ENCODE results near the gene IPCEF1. TPM values are rescaled to one million over a fixed set of nuclear protein-coding genes. Genes with fewer than 3 reads are reported as not detected.

IPCEF1 gene
- total and polyA plus RNA-seq, 7 donors, result 0.03 to 0.46 (median 0.24) TPM

DNA sequence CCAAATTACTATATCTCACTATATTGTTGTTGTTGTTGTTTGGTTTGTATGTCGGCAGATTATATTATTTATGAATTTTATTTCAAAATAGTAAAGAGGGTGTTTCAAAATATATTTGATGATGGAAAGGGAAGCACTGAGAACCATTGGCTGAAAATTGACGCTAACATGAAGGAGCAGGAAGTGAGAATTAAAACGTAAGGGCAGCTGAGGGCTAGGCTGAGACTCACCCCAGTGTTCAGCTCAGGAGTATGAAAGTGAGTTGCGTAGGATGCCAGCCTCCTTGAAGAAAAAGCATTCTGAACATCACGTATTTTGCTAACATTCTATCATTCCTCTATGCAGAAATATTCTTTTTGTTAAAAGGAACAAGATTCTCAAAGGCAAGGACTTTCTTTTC is 10.7 kb upstream of the IPCEF1 start:
- ATAC-seq, result no peak
- H3K9me3 ChIP-seq, result no peaks in the 10 kb centered on the region
- WGBS, 3 donors, result 86 to 88% (median 86%) methylated on average over 5 of the region's 5 CpGs
- H3K4me1 ChIP-seq, result no peaks in the 10 kb centered on the region
- no peak overlapping the region for H3K27ac ChIP-seq
- no peaks in the 10 kb centered on the region for H3K36me3 ChIP-seq (ENCODE audit: insufficient read depth in 1 of 2, low read depth in 1 of 2)
- no peak for DNase-seq
- TF ChIP-seq, protein P1, sequence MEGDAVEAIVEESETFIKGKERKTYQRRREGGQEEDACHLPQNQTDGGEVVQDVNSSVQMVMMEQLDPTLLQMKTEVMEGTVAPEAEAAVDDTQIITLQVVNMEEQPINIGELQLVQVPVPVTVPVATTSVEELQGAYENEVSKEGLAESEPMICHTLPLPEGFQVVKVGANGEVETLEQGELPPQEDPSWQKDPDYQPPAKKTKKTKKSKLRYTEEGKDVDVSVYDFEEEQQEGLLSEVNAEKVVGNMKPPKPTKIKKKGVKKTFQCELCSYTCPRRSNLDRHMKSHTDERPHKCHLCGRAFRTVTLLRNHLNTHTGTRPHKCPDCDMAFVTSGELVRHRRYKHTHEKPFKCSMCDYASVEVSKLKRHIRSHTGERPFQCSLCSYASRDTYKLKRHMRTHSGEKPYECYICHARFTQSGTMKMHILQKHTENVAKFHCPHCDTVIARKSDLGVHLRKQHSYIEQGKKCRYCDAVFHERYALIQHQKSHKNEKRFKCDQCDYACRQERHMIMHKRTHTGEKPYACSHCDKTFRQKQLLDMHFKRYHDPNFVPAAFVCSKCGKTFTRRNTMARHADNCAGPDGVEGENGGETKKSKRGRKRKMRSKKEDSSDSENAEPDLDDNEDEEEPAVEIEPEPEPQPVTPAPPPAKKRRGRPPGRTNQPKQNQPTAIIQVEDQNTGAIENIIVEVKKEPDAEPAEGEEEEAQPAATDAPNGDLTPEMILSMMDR (IDR thresholded peaks at IDR 0.05), result no peak
- intact Hi-C loops (cut with DNase I), result no loop called here
- no peak overlapping the region for H3K4me3 ChIP-seq
- peaks cover 0 to 2% (median 0%) of the 10 kb centered on the region in 3 donors for H3K27me3 ChIP-seq (ENCODE audit: insufficient read depth in 3 of 3, low read length in 2 of 3)

DNA sequence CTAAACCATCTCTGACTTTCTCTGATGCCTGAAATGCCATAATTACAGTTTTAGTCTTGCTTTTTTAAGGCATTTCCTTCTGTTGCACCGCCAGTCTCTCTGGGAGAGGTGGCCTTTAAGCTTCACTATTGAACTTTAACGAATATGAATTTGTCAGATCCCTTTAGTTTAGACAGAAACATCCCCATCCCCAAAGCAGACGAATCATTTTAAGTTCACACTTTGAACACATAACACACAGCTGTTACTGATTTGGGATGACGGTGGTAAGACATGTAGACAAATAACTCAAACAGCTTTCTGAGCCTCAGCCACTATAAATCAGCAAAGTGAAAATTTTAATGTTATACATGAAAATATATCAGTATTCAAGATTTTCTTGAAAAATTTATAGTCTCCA is 7.2 kb upstream of the IPCEF1 start:
- intact Hi-C loops (cut with DNase I), result no loop called here
- WGBS, 3 donors, result 28 to 39% (median 35%) methylated on average over 4 of the region's 4 CpGs
- TF ChIP-seq, protein P1 (IDR thresholded peaks at IDR 0.05), result no peak
- no peaks in the 10 kb centered on the region for H3K4me1 ChIP-seq
- H3K4me3 ChIP-seq, result no peak overlapping the region
- H3K27ac ChIP-seq, result no peak overlapping the region
- H3K27me3 ChIP-seq (ENCODE audit: insufficient read depth in 3 of 3, low read length in 2 of 3), result peaks cover 0 to 2% (median 0%) of the 10 kb centered on the region in 3 donors
- H3K9me3 ChIP-seq, result no peaks in the 10 kb centered on the region
- no peak for ATAC-seq
- H3K36me3 ChIP-seq (ENCODE audit: insufficient read depth in 1 of 2, low read depth in 1 of 2), result no peaks in the 10 kb centered on the region
- no peak for DNase-seq

DNA sequence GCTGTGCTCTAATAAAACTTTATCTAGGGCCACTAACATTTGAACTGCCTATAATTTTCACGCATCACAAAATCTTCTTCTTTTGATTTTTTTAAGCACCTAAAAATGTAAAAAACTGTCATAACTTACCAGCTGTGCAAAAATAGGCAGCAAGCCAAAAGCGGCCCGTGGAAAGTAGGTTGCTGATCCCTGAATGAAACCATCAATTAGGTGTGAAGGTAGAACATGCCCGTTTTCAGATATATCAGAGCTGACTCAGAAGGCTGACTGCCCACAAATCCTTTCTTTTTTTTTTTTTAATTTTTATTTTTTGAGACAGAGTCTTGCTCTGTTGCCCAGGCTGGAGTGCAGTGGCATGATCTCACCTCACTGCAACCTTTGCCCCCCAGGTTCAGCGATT is 4.9 kb upstream of the IPCEF1 start:
- intact Hi-C loops (cut with DNase I), result no loop called here
- ATAC-seq (no peak), DNase-seq (no peak)
- Histone ChIP-seq H3K4me1 (no peaks in the 10 kb centered on the region), H3K9me3 (no peaks in the 10 kb centered on the region), H3K27me3 (ENCODE audit: insufficient read depth in 3 of 3, low read length in 2 of 3) (peaks cover 0 to 2% (median 0%) of the 10 kb centered on the region in 3 donors), H3K27ac (no peak overlapping the region), H3K36me3 (ENCODE audit: insufficient read depth in 1 of 2, low read depth in 1 of 2) (no peaks in the 10 kb centered on the region), H3K4me3 (no peak overlapping the region)
- WGBS, 3 donors, result 66 to 71% (median 71%) methylated on average over 5 of the region's 5 CpGs
- TF ChIP-seq, protein P1 (IDR thresholded peaks at IDR 0.05), result no peak

DNA sequence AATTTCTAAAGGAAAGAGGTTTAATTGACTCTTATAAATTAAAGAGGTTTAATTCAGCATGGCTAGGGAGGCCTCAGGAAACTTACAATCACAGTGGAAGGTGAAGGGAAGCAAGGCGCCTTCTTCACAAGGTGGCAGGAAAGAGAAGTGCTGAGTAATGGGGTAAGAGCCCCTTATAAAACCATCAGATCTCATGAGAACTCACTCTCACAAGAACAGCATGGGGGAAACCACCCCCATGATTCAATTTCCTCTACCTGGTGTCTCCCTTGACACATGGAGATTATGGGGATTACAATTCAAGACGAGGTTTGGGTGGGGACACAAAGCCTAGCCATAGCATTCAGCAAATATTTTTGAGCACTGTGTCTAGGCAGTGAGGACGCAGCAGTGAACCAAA is 3.9 kb upstream of the IPCEF1 start:
- intact Hi-C loops (cut with DNase I), result no loop called here
- Histone ChIP-seq H3K4me3 (no peak overlapping the region), H3K27ac (no peak overlapping the region), H3K4me1 (no peaks in the 10 kb centered on the region), H3K27me3 (ENCODE audit: insufficient read depth in 3 of 3, low read length in 2 of 3) (peaks cover 0 to 2% (median 0%) of the 10 kb centered on the region in 3 donors), H3K9me3 (no peaks in the 10 kb centered on the region), H3K36me3 (ENCODE audit: insufficient read depth in 1 of 2, low read depth in 1 of 2) (no peaks in the 10 kb centered on the region)
- ATAC-seq, result no peak
- TF ChIP-seq, protein P1 (IDR thresholded peaks at IDR 0.05), result no peak
- 91 to 98% (median 96%) methylated on average over 3 of the region's 3 CpGs for WGBS, 3 donors
- DNase-seq, result no peak

DNA sequence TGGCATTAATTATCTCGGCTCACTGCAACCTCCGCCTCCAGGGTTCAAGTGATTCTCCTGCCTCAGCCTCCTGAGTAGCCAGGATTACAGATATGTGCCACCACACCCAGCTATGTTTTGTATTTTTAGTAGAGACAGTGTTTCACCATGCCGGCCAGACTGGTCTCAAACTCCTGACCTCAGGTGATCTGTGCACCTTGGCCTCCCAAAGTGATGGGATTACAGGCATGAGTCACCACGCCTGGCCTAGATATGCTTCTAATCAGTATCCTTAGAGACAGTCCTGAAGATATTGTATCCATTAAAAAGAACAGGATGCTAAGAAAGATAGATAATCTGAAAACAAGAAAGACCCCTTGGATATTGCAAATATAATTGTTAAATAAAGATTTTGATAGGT is 3.1 kb upstream of the IPCEF1 start:
- DNase-seq (no peak), ATAC-seq (no peak)
- TF ChIP-seq, protein P1 (IDR thresholded peaks at IDR 0.05), result no peak
- Histone ChIP-seq H3K36me3 (ENCODE audit: insufficient read depth in 1 of 2, low read depth in 1 of 2) (no peaks in the 10 kb centered on the region), H3K27ac (no peak overlapping the region), H3K9me3 (no peaks in the 10 kb centered on the region), H3K4me3 (no peak overlapping the region), H3K27me3 (ENCODE audit: insufficient read depth in 3 of 3, low read length in 2 of 3) (peaks cover 0 to under 1% (median 0%) of the 10 kb centered on the region in 3 donors), H3K4me1 (no peaks in the 10 kb centered on the region)
- intact Hi-C loops (cut with DNase I), result no loop called here
- 74 to 88% (median 77%) methylated on average over 4 of the region's 4 CpGs for WGBS, 3 donors
